Transverse colon (tissue), 4 donors: Measurements from ENCODE around the gene GLCE. TPM values are rescaled to one million over a fixed set of nuclear protein-coding genes. Genes with fewer than 3 reads are reported as not detected.

ENCODE experiments used
- DNase-seq: peaks from one replicate; pipeline ENCODE4 v3.0.0-alpha.2; 2019
- H3K27ac ChIP-seq, 4 donors: fragments of 200-600 bp; sonication (generic); 2 replicates each; pipeline ENCODE4 v1.5.1; 2016 to 2018; ENCODE audit warnings: inconsistent platforms in 4 of 4
- H3K27me3 ChIP-seq: fragments of 200-600 bp; sonication (generic); 2 replicates; pipeline ENCODE4 v1.5.1; 2017; ENCODE audit warnings: inconsistent platforms
- H3K36me3 ChIP-seq, 4 donors: fragments of 200-600 bp; sonication (generic); 2 replicates each; pipeline ENCODE4 v1.5.1; 2017 to 2019; ENCODE audit warnings: inconsistent platforms in 4 of 4
- H3K4me1 ChIP-seq, 4 donors: fragments of 200-600 bp; sonication (generic); 2 replicates each; pipeline ENCODE4 v1.5.1; 2017 to 2020; ENCODE audit warnings: inconsistent platforms in 4 of 4
- H3K4me3 ChIP-seq, 4 donors: fragments of 200-600 bp; sonication (generic); 1 replicate in 1 of 4; 2 replicates in 3 of 4; pipeline versions ENCODE4 v1.5.1 to v1.6.1; 2017 to 2019; ENCODE audit warnings: inconsistent platforms in 4 of 4
- H3K9me3 ChIP-seq, 2 donors: fragments of 200-600 bp; sonication (generic); 2 replicates each; pipeline ENCODE4 v1.5.1; 2017 to 2019; ENCODE audit warnings: inconsistent platforms in 2 of 2
- CTCF ChIP-seq, 5 experiments: fragments of 200-600 bp in 3 of 5; fragments of 450-650 bp in 2 of 5; sonication (generic) in 3 of 5; IDR thresholded peaks; 1 replicate in 2 of 5; 2 replicates in 3 of 5; pipeline ENCODE4 v1.5.1; 2016 to 2017; ENCODE audit warnings: antibody characterized with exemption in 5 of 5, inconsistent platforms in 3 of 5, mild to moderate bottlenecking in 2 of 5, moderate library complexity in 1 of 5
- EP300 ChIP-seq: sonication (generic); formaldehyde crosslinking; IDR thresholded peaks from one replicate; pipeline ENCODE4 v1.6.1; 2017; ENCODE audit warnings: antibody characterized with exemption, low read depth
- POLR2A ChIP-seq: fragments of 450-650 bp; IDR thresholded peaks from one replicate; pipeline ENCODE4 v1.6.1; 2016; ENCODE audit warnings: antibody characterized with exemption, mild to moderate bottlenecking, moderate library complexity
- POLR2AphosphoS5 ChIP-seq, 3 donors: sonication (generic); formaldehyde crosslinking; IDR thresholded peaks; one replicate each; pipeline ENCODE4 v1.6.1; 2016; ENCODE audit warnings: antibody characterized with exemption in 3 of 3
- WGBS, 2 donors: methylation state at CpG; one replicate each; pipeline ENCODE4 v1.1.5; 2018; ENCODE audit warnings: low coverage in 1 of 2; 5-methylcytosine and 5-hydroxymethylcytosine counted together
- in situ Hi-C, 4 donors: fragments of 200-750 bp; cut with MboI; loops; one replicate each; pipeline versions ENCODE4 v1.15.0 to v1.15.1; 2017; ENCODE audit warnings: low sequenced_read_pairs in 3 of 4, low pct_ligation_motif_present in 1 of 4, low pct_unique_long_range_greater_than_20kb in 1 of 4
- intact Hi-C: fragments of 100-400 bp; cut with DNase I; formaldehyde crosslinking; loops from one replicate; pipeline ENCODE4 v1.15.1; 2023; ENCODE audit warnings: low total_unique reads
- total RNA-seq, 4 donors: library from RNA; depleted of rRNA; stranded (reverse); fragments of >200 nt; gene quantifications; one replicate each; pipeline ENCODE4 v1.1.0, GENCODE V29; 2016

Gene GLCE
- total RNA-seq, 4 donors from 2014 or later = 7.9 to 38.1 (median 25.4) TPM

DNA sequence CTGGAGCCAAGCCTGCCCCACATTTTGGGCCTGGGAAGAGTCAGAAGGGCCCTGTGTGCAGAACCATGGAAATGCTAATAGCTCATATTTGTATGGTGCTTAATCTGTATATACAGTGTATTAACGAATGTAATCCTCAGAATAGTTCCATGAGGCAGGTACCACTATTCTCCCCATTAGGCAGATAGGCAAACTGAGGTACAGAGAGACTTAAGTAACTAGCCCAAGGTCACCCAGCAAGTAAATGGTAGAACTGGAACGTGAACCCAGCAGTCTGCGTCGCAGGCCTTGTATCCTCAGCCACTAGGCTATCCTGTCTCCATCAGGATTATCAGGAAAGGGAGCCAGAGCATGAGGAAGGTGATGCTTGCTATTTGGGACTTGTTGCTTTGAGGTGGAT is 28.0 kb upstream of the GLCE start:
- no peak overlapping the region for H3K27ac ChIP-seq
- 93% methylated on average over 4 of the region's 4 CpGs; no CpG with 5 or more reads in 1 of the 2 donors for WGBS, 2 donors

DNA sequence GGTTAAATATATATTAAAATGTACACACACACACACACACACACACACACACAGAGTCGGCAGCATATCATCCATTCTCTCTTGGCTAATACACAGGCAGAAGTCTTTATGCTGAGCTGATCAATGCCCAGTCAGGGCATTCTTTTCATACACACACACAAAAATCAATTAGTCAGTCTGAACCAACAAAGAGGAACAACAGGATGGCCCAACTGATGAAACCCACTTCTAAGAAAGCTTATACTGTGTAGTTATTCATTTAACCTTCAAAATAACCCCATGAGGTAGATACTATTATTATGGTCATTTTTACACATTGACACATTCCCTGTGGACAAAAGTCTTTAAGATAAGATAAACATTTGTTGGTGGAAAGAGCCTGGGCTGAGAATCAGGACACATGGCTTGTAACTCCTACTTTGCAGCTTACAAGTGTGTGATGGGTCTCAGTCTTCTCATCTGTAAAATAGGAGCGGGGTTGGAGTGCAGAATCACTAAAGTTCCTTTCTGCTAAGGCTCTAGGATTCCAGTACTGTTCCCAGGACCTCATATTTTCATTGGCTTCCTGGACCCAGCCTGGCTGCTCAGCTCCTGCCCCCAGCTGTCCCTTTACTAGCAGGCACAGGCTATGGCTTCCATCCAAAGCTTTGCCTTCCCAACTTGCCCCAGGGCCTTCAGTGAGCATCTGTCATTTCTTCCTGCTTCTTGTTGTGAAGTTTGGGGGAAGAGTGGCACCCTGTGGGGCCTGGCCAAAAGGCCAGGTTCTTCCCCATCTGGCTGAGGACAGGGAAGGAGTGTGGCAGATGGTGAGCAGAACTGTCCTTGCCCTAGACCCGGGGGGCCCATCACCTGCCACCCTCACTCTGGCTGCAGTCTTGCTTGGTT is 27.2 kb upstream of the GLCE start:
- no peak for DNase-seq
- no peak for TF ChIP-seq EP300
- TF ChIP-seq CTCF (IDR thresholded peaks at IDR 0.05) = no peak
- no peak for TF ChIP-seq POLR2A
- no peak for TF ChIP-seq POLR2AphosphoS5 (IDR thresholded peaks at IDR 0.05)
- Histone ChIP-seq H3K36me3 (no peaks in the 10 kb centered on the region), H3K27me3 (no peaks in the 10 kb centered on the region), H3K4me3 (no peak overlapping the region), H3K4me1 (peaks cover 0 to 9% (median 4%) of the 10 kb centered on the region in 4 donors), H3K27ac (no peak overlapping the region), H3K9me3 (no peaks in the 10 kb centered on the region)
- whole genome bisulfite sequencing, 2 donors = 65% methylated on average over 3 of the region's 3 CpGs; no CpG with 5 or more reads in 1 of the 2 donors
- intact Hi-C loops (no loop called here), in situ Hi-C loops (no loop called here)

More for the DNA sequence above, 28.0 kb upstream of the GLCE start:
- no peak overlapping the region for H3K4me3 ChIP-seq
- TF ChIP-seq POLR2A = no peak
- TF ChIP-seq EP300 = no peak
- no peak for TF ChIP-seq POLR2AphosphoS5 (IDR thresholded peaks at IDR 0.05)
- TF ChIP-seq CTCF (IDR thresholded peaks at IDR 0.05) = no peak
- no peaks in the 10 kb centered on the region for H3K36me3 ChIP-seq
- no peak for DNase-seq
- intact Hi-C loops = no loop called here
- no peaks in the 10 kb centered on the region for H3K9me3 ChIP-seq
- in situ Hi-C loops = no loop called here
- H3K4me1 ChIP-seq = peaks cover 0 to 9% (median 4%) of the 10 kb centered on the region in 4 donors
- no peaks in the 10 kb centered on the region for H3K27me3 ChIP-seq

DNA sequence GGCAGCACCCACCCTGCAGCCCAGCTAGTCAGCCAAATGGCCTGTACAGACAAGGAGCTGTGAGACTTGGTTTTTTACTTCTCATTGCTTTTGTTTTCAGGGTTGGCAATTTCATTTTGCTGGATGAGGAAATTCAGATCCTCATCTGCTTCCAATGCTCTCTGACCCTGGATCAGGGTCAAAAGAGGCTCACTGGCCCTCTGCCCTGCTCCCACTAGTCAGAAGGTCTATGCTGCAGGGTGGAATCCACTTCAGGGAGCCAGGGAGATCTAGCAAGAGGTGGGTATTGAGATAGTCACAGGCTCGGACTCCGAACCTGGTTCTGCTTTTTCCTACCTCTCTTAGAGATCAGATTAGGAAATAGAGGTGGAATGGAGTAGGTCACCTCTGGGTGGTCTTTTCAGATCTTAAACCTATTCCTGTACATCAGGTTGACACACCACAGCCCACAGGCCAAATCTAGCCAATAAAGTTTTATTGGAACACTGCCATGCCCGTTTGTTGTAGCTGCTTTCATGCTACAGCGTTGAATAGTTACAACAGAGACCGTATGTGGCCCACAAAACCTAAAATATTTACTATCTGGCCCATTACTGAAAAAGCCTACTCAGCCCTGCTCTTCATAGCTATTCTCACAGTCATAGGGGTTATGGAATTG is 26.4 kb upstream of the GLCE start:
- no peak for TF ChIP-seq EP300
- TF ChIP-seq CTCF (IDR thresholded peaks at IDR 0.05) = no peak
- TF ChIP-seq POLR2AphosphoS5 (IDR thresholded peaks at IDR 0.05) = no peak
- no peak for TF ChIP-seq POLR2A
- in situ Hi-C loops (no loop called here), intact Hi-C loops (no loop called here)
- no peaks in the 10 kb centered on the region for H3K27me3 ChIP-seq
- no peaks in the 10 kb centered on the region for H3K9me3 ChIP-seq
- H3K4me1 ChIP-seq = peaks cover 0 to 2% (median under 1%) of the 10 kb centered on the region in 4 donors
- WGBS, 2 donors = 76 to 100% methylated on average over 2 to 5 of the region's 5 CpGs
- no peaks in the 10 kb centered on the region for H3K36me3 ChIP-seq
- H3K27ac ChIP-seq = no peak overlapping the region
- no peak for DNase-seq
- H3K4me3 ChIP-seq = no peak overlapping the region

- no peaks in the 10 kb centered on the region for H3K9me3 ChIP-seq
- no peaks in the 10 kb centered on the region for H3K27me3 ChIP-seq
- H3K4me3 ChIP-seq = no peak overlapping the region
- no peak for DNase-seq
- in situ Hi-C loops = no loop called here
- intact Hi-C loops = no loop called here
- TF ChIP-seq POLR2AphosphoS5 (IDR thresholded peaks at IDR 0.05) (no peak), EP300 (no peak), CTCF (IDR thresholded peaks at IDR 0.05) (no peak), POLR2A (no peak)
- H3K36me3 ChIP-seq = no peaks in the 10 kb centered on the region
- H3K27ac ChIP-seq = no peak overlapping the region
- 76 to 79% methylated on average over 2 of the region's 2 CpGs for WGBS, 2 donors
- no peaks in the 10 kb centered on the region for H3K4me1 ChIP-seq
Measured at GRCh38 chr15:69134791-69135190, 25.6 kb upstream of the GLCE start.
